Suprapubic skin (tissue), 4 donors: ENCODE measurements around the gene GAL3ST2.

Source experiments
- CTCF ChIP-seq, 2 donors: fragments of 200-600 bp in 1 of 2; fragments of 450-650 bp in 1 of 2; sonication (generic) in 1 of 2; IDR thresholded peaks; one replicate each; pipeline ENCODE4 v1.5.1; 2016 to 2019; ENCODE audit warnings: antibody characterized with exemption in 2 of 2, mild to moderate bottlenecking in 1 of 2, moderate library complexity in 1 of 2
- POLR2A ChIP-seq, 2 donors: fragments of 450-650 bp; IDR thresholded peaks; one replicate each; pipeline ENCODE4 v1.6.1; 2017; ENCODE audit warnings: antibody characterized with exemption in 2 of 2, mild to moderate bottlenecking in 2 of 2, moderate library complexity in 2 of 2
- POLR2AphosphoS5 ChIP-seq, 3 donors: sonication (generic); formaldehyde crosslinking; IDR thresholded peaks; one replicate each; pipeline ENCODE4 v1.6.1; 2017; ENCODE audit warnings: antibody characterized with exemption in 3 of 3

- no peak for TF ChIP-seq CTCF (IDR thresholded peaks at IDR 0.05)
- TF ChIP-seq POLR2A (IDR thresholded peaks at IDR 0.05): no peak
- TF ChIP-seq POLR2AphosphoS5 (IDR thresholded peaks at IDR 0.05): no peak
These were observed at the start of gene GAL3ST2 for GRCh38 chr2:241776336-241777169.
